LNCaP clone FGC (cell line): ENCODE data around the gene CYP21A2.
"Not testable (repeated sequence)": the region's sequence is repeated elsewhere in the genome, so short reads cannot be mapped to it uniquely, and the experiment has no call there.

Source experiments
- DNase-seq: peaks from one replicate; pipeline ENCODE4 v3.0.0-alpha.2; 2011; ENCODE audit warnings: low read depth
- H3K4me3 ChIP-seq: 2 replicates; pipeline ENCODE4 v1.5.1; 2011; ENCODE audit warnings: mild to moderate bottlenecking, low read depth, low read length, control low read depth
- TF ChIP-seq, protein P1 (sequence below): IDR thresholded peaks from 2 replicates; pipeline ENCODE4 v1.5.1; 2012; ENCODE audit warnings: mild to moderate bottlenecking; ENCODE audit not compliant: control insufficient read depth, insufficient read depth; ENCODE audit errors: extremely low read depth

The CYP21A2 gene

DNA sequence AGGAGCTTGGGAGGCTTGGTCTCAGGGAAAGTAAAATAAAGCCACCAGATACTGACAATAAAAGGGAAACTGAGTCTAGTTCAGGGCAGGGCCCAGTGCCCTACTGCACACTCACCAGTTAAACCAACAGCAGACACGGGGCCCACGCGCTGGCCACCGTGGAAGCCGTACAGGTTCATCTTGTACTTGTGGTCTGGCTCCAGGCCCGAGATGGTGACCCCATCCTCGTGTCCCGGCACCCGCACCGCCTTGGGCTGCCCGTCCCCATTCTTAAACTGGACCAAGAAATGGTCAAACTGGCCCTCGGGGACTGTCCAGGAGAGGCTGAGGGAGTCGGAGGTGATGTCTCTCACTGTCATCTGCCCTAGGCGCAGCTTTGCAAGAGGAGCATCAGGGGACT is 26.5 kb downstream of the CYP21A2 start:
- no peak for DNase-seq
- no peak overlapping the region for H3K4me3 ChIP-seq
- TF ChIP-seq, protein P1, sequence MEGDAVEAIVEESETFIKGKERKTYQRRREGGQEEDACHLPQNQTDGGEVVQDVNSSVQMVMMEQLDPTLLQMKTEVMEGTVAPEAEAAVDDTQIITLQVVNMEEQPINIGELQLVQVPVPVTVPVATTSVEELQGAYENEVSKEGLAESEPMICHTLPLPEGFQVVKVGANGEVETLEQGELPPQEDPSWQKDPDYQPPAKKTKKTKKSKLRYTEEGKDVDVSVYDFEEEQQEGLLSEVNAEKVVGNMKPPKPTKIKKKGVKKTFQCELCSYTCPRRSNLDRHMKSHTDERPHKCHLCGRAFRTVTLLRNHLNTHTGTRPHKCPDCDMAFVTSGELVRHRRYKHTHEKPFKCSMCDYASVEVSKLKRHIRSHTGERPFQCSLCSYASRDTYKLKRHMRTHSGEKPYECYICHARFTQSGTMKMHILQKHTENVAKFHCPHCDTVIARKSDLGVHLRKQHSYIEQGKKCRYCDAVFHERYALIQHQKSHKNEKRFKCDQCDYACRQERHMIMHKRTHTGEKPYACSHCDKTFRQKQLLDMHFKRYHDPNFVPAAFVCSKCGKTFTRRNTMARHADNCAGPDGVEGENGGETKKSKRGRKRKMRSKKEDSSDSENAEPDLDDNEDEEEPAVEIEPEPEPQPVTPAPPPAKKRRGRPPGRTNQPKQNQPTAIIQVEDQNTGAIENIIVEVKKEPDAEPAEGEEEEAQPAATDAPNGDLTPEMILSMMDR, result no peak

GRCh38 chr6:32067521-32067920 is 29.3 kb downstream of the CYP21A2 start:
- not testable (repeated sequence) for DNase-seq, H3K4me3 ChIP-seq

GRCh38 chr6:32068315-32068714 is 30.1 kb downstream of the CYP21A2 start:
- DNase-seq, H3K4me3 ChIP-seq: not testable (repeated sequence)

DNA sequence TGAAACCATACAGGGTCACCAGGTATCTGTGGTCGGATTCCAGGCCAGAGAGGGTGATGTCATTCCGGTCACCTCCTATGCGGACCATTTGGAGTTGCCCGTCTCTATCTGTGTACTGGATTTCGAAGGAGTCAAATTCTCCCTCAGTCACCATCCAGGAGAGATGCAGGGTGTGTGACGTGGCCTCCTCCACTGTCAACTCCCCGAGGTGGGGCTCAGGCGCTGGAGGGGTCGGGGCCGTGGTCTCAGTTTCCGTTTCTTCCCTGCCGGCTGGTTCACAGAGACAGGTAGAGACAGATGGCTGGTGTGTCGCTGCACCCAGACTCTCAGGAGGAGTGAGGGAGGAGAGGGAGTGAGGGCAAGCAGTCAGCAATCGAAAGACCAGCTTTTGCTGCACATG is 30.7 kb downstream of the CYP21A2 start:
- TF ChIP-seq, protein P1, result no peak
- H3K4me3 ChIP-seq, result no peak overlapping the region
- no peak for DNase-seq

- no peak for DNase-seq
- no peak overlapping the region for H3K4me3 ChIP-seq
- TF ChIP-seq, protein P1, result no peak
Observed at GRCh38 chr6:32069460-32069859, 31.2 kb downstream of the CYP21A2 start.

GRCh38 chr6:32069878-32070515 is 31.8 kb downstream of the CYP21A2 start:
- no peak overlapping the region for H3K4me3 ChIP-seq
- no peak for DNase-seq
- TF ChIP-seq, protein P1, result no peak

DNA sequence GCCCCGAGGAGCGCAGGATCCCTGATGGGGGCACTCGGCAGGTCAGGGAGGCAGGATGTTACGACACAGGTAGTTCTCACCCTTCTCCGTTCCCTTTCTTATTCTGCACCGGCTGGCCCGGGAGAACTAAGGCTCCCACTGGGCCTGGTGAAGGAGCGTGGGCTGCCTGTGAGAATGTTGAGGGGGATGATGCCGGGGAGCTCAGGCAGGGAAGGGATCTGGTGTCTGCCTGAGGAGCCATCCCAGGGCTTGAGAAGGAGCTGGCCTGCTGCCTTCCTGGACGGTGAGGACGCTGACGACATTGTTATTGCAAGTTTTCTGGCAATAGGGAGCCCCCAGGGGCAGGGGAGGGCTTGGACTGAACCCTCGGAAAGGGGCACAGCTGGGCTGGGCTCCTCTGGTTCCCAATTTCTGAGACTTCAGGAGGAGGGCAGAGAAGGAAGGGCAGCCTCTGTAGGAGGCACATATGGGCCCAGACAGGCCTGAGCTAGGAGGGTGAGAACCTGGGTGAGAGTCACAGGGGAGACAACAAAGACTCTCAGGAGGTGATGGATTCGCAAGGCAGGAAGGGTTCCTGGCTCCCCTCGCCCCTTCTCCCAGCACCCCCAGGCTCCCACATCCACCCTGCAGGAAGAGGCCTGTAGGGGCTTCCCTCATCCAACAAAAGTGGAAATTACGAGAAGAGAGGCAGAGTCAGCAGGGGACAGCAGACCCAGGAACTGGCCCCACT is 32.8 kb downstream of the CYP21A2 start:
- H3K4me3 ChIP-seq, result no peak overlapping the region
- TF ChIP-seq, protein P1, result no peak
- DNase-seq, result no peak

DNA sequence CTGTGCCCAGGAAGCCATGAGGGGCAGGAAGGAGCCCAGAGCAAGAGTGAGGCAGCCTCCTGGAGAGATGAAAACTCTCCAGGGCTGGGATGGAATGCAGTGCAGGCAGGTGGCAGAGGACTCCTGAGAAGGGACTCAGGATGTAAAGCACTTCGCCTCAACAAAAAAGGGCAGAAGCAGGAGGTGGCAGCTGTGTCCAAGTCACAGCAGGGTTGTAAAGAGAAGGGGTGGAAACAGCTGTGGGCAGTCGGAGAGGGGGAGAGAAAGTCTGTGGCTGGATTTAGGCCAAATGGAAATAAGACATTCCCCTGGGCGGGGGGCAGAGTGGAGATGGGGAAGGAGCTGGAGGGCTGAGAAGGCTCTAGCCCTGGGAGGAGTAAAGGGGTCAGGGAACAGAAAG is 34.9 kb downstream of the CYP21A2 start:
- H3K4me3 ChIP-seq, result no peak overlapping the region
- TF ChIP-seq, protein P1, result no peak
- no peak for DNase-seq
